Measurements from ENCODE around the gene FUNDC2.

- TF ChIP-seq CTCF (optimal IDR thresholded peaks at IDR 0.05 in 1 of 3, IDR thresholded peaks at IDR 0.05 in 1 of 3, conservative IDR thresholded peaks at IDR 0.05 in 1 of 3; ENCODE audit: extremely low read depth in 1 of 3, insufficient read depth in 2 of 3, low read length in 3 of 3) (no peak), EZH2 (IDR thresholded peaks at IDR 0.05; ENCODE audit: low read length) (no peak)
Measured at GRCh38 chrX:155052738-155053498, 26.3 kb downstream of the FUNDC2 start.

Data from keratinocyte (primary cell).